ENCODE results near the gene WNT1.

GRCh38 chr12:48981757-48982157 is 3.6 kb downstream of the WNT1 start:
- TF ChIP-seq TCF3 (IDR thresholded peaks at IDR 0.05; ENCODE audit: borderline replicate concordance, insufficient read depth, low read depth, low read length) (no peak), RAD51 (IDR thresholded peaks at IDR 0.05) (no peak)

Measured in GM12878 (cell line).